Right lobe of liver (tissue), 6 donors: ENCODE data around the gene MAP3K12. TPM values are rescaled to one million over a fixed set of nuclear protein-coding genes. Genes with fewer than 3 reads are reported as not detected.

Experiments
- ATAC-seq, 4 donors: fragments of 200-7000 bp; cut with Tn5 transposase; one replicate each; pipeline ENCODE4 v1.9.1; 2020; ENCODE audit warnings: mild to moderate bottlenecking in 4 of 4, moderate library complexity in 4 of 4
- DNase-seq, 3 donors: peaks; one replicate each; pipeline ENCODE4 v3.0.0-alpha.2; 2020
- H3K27ac ChIP-seq, 3 donors: fragments of 200-600 bp; one replicate each; pipeline ENCODE4 v1.8.0; 2022
- H3K27me3 ChIP-seq, 2 donors: fragments of 200-600 bp; one replicate each; pipeline ENCODE4 v1.8.0; 2022
- H3K36me3 ChIP-seq, 4 donors: fragments of 200-600 bp; sonication (generic) in 1 of 4; one replicate each; pipeline versions ENCODE4 v1.5.1 to v1.8.0; 2017 to 2022; ENCODE audit warnings: control low read depth in 1 of 4
- H3K4me1 ChIP-seq, 4 donors: fragments of 200-600 bp; sonication (generic) in 1 of 4; one replicate each; pipeline versions ENCODE4 v1.5.1 to v1.8.0; 2017 to 2022; ENCODE audit warnings: control low read depth in 1 of 4
- H3K4me3 ChIP-seq, 3 donors: fragments of 200-600 bp; one replicate each; pipeline ENCODE4 v1.8.0; 2022
- H3K9me3 ChIP-seq, 4 donors: fragments of 200-600 bp; sonication (generic) in 1 of 4; one replicate each; pipeline versions ENCODE4 v1.5.1 to v1.8.0; 2017 to 2022; ENCODE audit warnings: control low read depth in 1 of 4
- CTCF ChIP-seq, 4 donors: fragments of 200-600 bp in 3 of 4; fragments of 450-650 bp in 1 of 4; IDR thresholded peaks; one replicate each; pipeline versions ENCODE4 v1.5.1 to v1.8.0; 2016 to 2022; ENCODE audit warnings: antibody characterized with exemption in 4 of 4, mild to moderate bottlenecking in 2 of 4
- POLR2A ChIP-seq: fragments of 450-650 bp; IDR thresholded peaks from one replicate; pipeline ENCODE4 v1.6.1; 2017; ENCODE audit warnings: antibody characterized with exemption, mild to moderate bottlenecking
- WGBS: methylation state at CpG from one replicate; pipeline ENCODE4 v1.1.6; 2018; ENCODE audit warnings: low coverage, low lambda C conversion rate; ENCODE audit not compliant: insufficient coverage; ENCODE audit errors: missing lambda C conversion rate; 5-methylcytosine and 5-hydroxymethylcytosine counted together
- intact Hi-C, 2 donors: fragments of 100-400 bp; cut with DNase I; formaldehyde crosslinking; loops; one replicate each; pipeline versions ENCODE4 v1.11.2 to v1.14.1; 2022
- total RNA-seq, 6 experiments: library from RNA; depleted of rRNA in 2 of 6; stranded (reverse); fragments of >200 nt in 2 of 6; fragmentation: NEBNext Ultra II Directional in 3 of 6; extraction: Animal tissue kit (Norgen Biotek cat#: 25700) in 3 of 6; gene quantifications; one replicate each; pipeline versions ENCODE4 v1.1.0 to v1.2.4, GENCODE V29; 2016 to 2023
- donor health status: DM: no; HTN: yes; CAD: no.
- donor health status: DM: no; HTN: no; CAD: no.
- donor health status: DM: no; HTN: no; CAD: no.
- donor health status: DM: no; HTN: yes; CAD: no.
- donor health status: DM: no; HTN: yes; CAD: no.

The MAP3K12 gene
- total RNA-seq, 6 experiments from 2014 or later: 0.68 to 2.9 (median 1.5) TPM

GRCh38 chr12:53500776-53501614 lies 1.7 kb upstream of the MAP3K12 start, which contains the start of gene TARBP2:
TSS of gene TARBP2 (plus strand) at chr12:53501283. CDS start at chr12:53501409, 126 bp downstream.
- H3K36me3 ChIP-seq: peaks cover 0 to 11% (median 2%) of the 10 kb centered on the region in 4 donors
- 0% methylated on average over 39 of the region's 74 CpGs for WGBS
- DNase-seq (peak; percentile 95 to 98 (median 98)), ATAC-seq (peak; percentile 82 to 90 (median 86))
- no peaks in the 10 kb centered on the region for H3K27me3 ChIP-seq
- H3K9me3 ChIP-seq: no peaks in the 10 kb centered on the region
- intact Hi-C loops: loop anchor here in 1 of 2 donors (10.0 kb wide), 1 partner anchor 176 kb away; the partner anchor contains the start of gene AAAS
- H3K27ac ChIP-seq: peak within 1 kb of the TSS; percentile 91 to 99 (median 98)
- TF ChIP-seq CTCF (IDR thresholded peaks at IDR 0.05): peak in 1 of 4 donors; percentile 4
- peak; percentile 75 for TF ChIP-seq POLR2A
- H3K4me3 ChIP-seq: peak within 1 kb of the TSS; percentile 86 to 89 (median 88)
- H3K4me1 ChIP-seq: peaks cover 0 to 16% (median 9%) of the 10 kb centered on the region in 4 donors

GRCh38 chr12:53500142-53500775 lies 1.0 kb upstream of the MAP3K12 start:
- no peak for TF ChIP-seq CTCF (IDR thresholded peaks at IDR 0.05)
- TF ChIP-seq POLR2A: peak; percentile 93
- H3K27me3 ChIP-seq: no peaks in the 10 kb centered on the region
- intact Hi-C loops: loop anchor here in 1 of 2 donors (10.0 kb wide), 1 partner anchor 175 kb away; the partner anchor contains the start of gene AAAS
- DNase-seq: peak in 1 of 3 donors; percentile 59
- peaks cover 0 to 16% (median 9%) of the 10 kb centered on the region in 4 donors for H3K4me1 ChIP-seq
- under 1% methylated on average over 9 of the region's 17 CpGs for WGBS
- peak in 3 of 4 donors; percentile 8 to 10 (median 10) for ATAC-seq
- H3K4me3 ChIP-seq: peak overlapping the region; percentile 33 to 89 (median 88)
- peaks cover 0 to 4% (median under 1%) of the 10 kb centered on the region in 4 donors for H3K36me3 ChIP-seq
- H3K9me3 ChIP-seq: no peaks in the 10 kb centered on the region
- peak overlapping the region; percentile 91 to 99 (median 98) for H3K27ac ChIP-seq

GRCh38 chr12:53498235-53498630 lies 1.0 kb downstream of the MAP3K12 start:
- H3K9me3 ChIP-seq: no peaks in the 10 kb centered on the region
- H3K4me1 ChIP-seq: peaks cover 0 to 20% (median 10%) of the 10 kb centered on the region in 4 donors
- H3K27ac ChIP-seq: no peak overlapping the region
- no peaks in the 10 kb centered on the region for H3K27me3 ChIP-seq
- TF ChIP-seq POLR2A: no peak
- TF ChIP-seq CTCF (IDR thresholded peaks at IDR 0.05): no peak
- DNase-seq: peak in 1 of 3 donors; percentile 26
- 67% methylated on average over 1 of the region's 2 CpGs for WGBS
- H3K36me3 ChIP-seq: no peaks in the 10 kb centered on the region
- intact Hi-C loops: no loop called here
- no peak overlapping the region for H3K4me3 ChIP-seq
- no peak for ATAC-seq

GRCh38 chr12:53497461-53497860 lies 1.8 kb downstream of the MAP3K12 start:
- DNase-seq: peak in 1 of 3 donors; percentile 35
- 85% methylated on average over 3 of the region's 3 CpGs for WGBS
- Histone ChIP-seq H3K9me3 (no peaks in the 10 kb centered on the region), H3K4me3 (no peak overlapping the region), H3K4me1 (peaks cover 0 to 21% (median 10%) of the 10 kb centered on the region in 4 donors), H3K36me3 (no peaks in the 10 kb centered on the region), H3K27me3 (no peaks in the 10 kb centered on the region), H3K27ac (no peak overlapping the region)
- no peak for ATAC-seq
- intact Hi-C loops: no loop called here
- no peak for TF ChIP-seq CTCF (IDR thresholded peaks at IDR 0.05)
